Fibroblast of lung (primary cell): Measurements from ENCODE around the gene PRR16. TPM values are rescaled to one million over a fixed set of nuclear protein-coding genes. Genes with fewer than 3 reads are reported as not detected.

ENCODE experiments used
- DNase-seq, 2 donors: peaks; one replicate each; pipeline versions ENCODE4 v3.0.0 to v3.0.0-alpha.2; 2010; ENCODE audit warnings: low read depth in 2 of 2
- H2AFZ ChIP-seq: 2 replicates; pipeline ENCODE4 v1.5.1; 2012; ENCODE audit warnings: low read length, control low read depth, inconsistent platforms
- H3K27ac ChIP-seq: 2 replicates; pipeline ENCODE4 v1.5.1; 2011; ENCODE audit warnings: low read length, control low read depth; ENCODE audit not compliant: insufficient read depth
- H3K27me3 ChIP-seq: 2 replicates; pipeline ENCODE4 v1.5.1; 2011; ENCODE audit warnings: mild to moderate bottlenecking, low read length; ENCODE audit not compliant: control insufficient read depth, insufficient read depth
- H3K36me3 ChIP-seq: 2 replicates; pipeline ENCODE4 v1.5.1; 2011; ENCODE audit warnings: low read length; ENCODE audit not compliant: control insufficient read depth, insufficient read depth
- H3K4me1 ChIP-seq: 2 replicates; pipeline ENCODE4 v1.5.1; 2011; ENCODE audit warnings: low read length; ENCODE audit not compliant: control insufficient read depth, insufficient read depth; ENCODE audit errors: extremely low read depth
- H3K4me2 ChIP-seq: 2 replicates; pipeline ENCODE4 v1.5.1; 2011; ENCODE audit warnings: low read length, control low read depth; ENCODE audit not compliant: insufficient read depth; ENCODE audit errors: extremely low read depth
- H3K4me3 ChIP-seq, 4 experiments: fragments of 200-600 bp in 1 of 4; sonication (generic) in 1 of 4; replicated peaks in 1 of 4; 2 replicates each; pipeline ENCODE4 v1.5.1; 2011 to 2016; ENCODE audit warnings: low read length in 4 of 4, low read depth in 3 of 4, mild to moderate bottlenecking in 3 of 4, control low read depth in 2 of 4, inconsistent platforms in 1 of 4, mixed read lengths in 1 of 4; ENCODE audit not compliant: insufficient read depth in 1 of 4; ENCODE audit errors: control extremely low read depth in 1 of 4
- H3K79me2 ChIP-seq: 2 replicates; pipeline ENCODE4 v1.5.1; 2012; ENCODE audit warnings: mild to moderate bottlenecking, low read length, inconsistent platforms; ENCODE audit not compliant: control insufficient read depth, insufficient read depth
- H3K9ac ChIP-seq: 2 replicates; pipeline ENCODE4 v1.5.1; 2011; ENCODE audit warnings: mild to moderate bottlenecking, low read length, control low read depth; ENCODE audit not compliant: insufficient read depth
- H3K9me3 ChIP-seq: 2 replicates; pipeline ENCODE4 v1.5.1; 2012; ENCODE audit warnings: low read depth, low read length; ENCODE audit not compliant: control insufficient read depth, insufficient read depth
- H4K20me1 ChIP-seq: 2 replicates; pipeline ENCODE4 v1.5.1; 2011; ENCODE audit warnings: low read length; ENCODE audit not compliant: control insufficient read depth, insufficient read depth; ENCODE audit errors: extremely low read depth
- EZH2 ChIP-seq: IDR thresholded peaks from 2 replicates; pipeline ENCODE4 v1.5.1; 2012; ENCODE audit warnings: low read length, control low read depth, mild to moderate bottlenecking; ENCODE audit errors: missing control alignments
- polyA plus RNA-seq, 2 donors: library from polyadenylated mRNA; depleted of rRNA in 1 of 2; stranded (reverse) in 1 of 2; unstranded in 1 of 2; fragments of >200 nt; gene quantifications; 2 replicates each; pipeline ENCODE4 v1.2.1, GENCODE V29; 2011 to 2012; ENCODE audit warnings: missing spikeins in 1 of 2
- total RNA-seq: library from RNA; depleted of rRNA; stranded (reverse); fragments of >200 nt; gene quantifications from 2 replicates; pipeline ENCODE4 v1.2.1, GENCODE V29; 2014
- TF ChIP-seq, protein P1 (sequence below), 2 donors: IDR thresholded peaks in 1 of 2; conservative IDR thresholded peaks in 1 of 2; 1 replicate in 1 of 2; 2 replicates in 1 of 2; pipeline ENCODE4 v1.5.1; 2011 to 2012; ENCODE audit warnings: low read length in 2 of 2, control low read depth in 1 of 2, inconsistent platforms in 1 of 2, low read depth in 1 of 2, mild to moderate bottlenecking in 1 of 2

PRR16 gene
- total and polyA plus RNA-seq, 2 donors (not counting 1 experiment from before 2014, with no cell fraction given), result 7.3 to 44.6 TPM

DNA sequence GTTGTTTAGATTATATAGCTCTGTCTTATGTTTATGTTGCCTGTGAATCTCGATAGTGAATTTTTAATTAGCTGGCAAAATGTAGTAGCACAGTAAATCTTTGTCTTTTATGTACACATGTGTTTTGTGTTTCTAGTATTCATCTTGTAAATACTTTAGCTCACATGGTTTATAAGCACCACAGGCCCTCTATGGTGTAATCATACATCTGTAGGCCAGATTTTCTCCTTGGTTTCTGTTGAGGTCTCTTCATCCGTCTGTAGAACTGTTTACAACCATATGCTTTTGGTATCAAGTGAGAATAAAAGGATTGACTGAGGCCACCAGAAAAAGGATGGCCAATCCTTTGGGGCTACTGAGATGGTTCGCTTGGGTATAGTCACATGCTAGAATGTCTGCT, 45.0 kb downstream of the PRR16 start:
- no peaks in the 10 kb centered on the region for H3K27me3 ChIP-seq
- H3K27ac ChIP-seq, result no peak overlapping the region
- no peaks in the 10 kb centered on the region for H4K20me1 ChIP-seq
- H3K9me3 ChIP-seq, result no peaks in the 10 kb centered on the region
- H3K4me2 ChIP-seq, result no peak overlapping the region
- no peak overlapping the region for H3K9ac ChIP-seq
- no peaks in the 10 kb centered on the region for H3K36me3 ChIP-seq
- H3K4me3 ChIP-seq, result no peak overlapping the region
- DNase-seq, result peak in 1 of 2 donors; percentile 66
- peaks cover 8% of the 10 kb centered on the region for H3K79me2 ChIP-seq
- TF ChIP-seq, protein P1, sequence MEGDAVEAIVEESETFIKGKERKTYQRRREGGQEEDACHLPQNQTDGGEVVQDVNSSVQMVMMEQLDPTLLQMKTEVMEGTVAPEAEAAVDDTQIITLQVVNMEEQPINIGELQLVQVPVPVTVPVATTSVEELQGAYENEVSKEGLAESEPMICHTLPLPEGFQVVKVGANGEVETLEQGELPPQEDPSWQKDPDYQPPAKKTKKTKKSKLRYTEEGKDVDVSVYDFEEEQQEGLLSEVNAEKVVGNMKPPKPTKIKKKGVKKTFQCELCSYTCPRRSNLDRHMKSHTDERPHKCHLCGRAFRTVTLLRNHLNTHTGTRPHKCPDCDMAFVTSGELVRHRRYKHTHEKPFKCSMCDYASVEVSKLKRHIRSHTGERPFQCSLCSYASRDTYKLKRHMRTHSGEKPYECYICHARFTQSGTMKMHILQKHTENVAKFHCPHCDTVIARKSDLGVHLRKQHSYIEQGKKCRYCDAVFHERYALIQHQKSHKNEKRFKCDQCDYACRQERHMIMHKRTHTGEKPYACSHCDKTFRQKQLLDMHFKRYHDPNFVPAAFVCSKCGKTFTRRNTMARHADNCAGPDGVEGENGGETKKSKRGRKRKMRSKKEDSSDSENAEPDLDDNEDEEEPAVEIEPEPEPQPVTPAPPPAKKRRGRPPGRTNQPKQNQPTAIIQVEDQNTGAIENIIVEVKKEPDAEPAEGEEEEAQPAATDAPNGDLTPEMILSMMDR (conservative IDR thresholded peaks at IDR 0.05 in 1 of 2, IDR thresholded peaks at IDR 0.05 in 1 of 2; ENCODE audit: low read depth in 1 of 2, low read length in 2 of 2), result no peak
- no peak for TF ChIP-seq EZH2
- H2AFZ ChIP-seq, result no peak overlapping the region
- no peaks in the 10 kb centered on the region for H3K4me1 ChIP-seq

DNA sequence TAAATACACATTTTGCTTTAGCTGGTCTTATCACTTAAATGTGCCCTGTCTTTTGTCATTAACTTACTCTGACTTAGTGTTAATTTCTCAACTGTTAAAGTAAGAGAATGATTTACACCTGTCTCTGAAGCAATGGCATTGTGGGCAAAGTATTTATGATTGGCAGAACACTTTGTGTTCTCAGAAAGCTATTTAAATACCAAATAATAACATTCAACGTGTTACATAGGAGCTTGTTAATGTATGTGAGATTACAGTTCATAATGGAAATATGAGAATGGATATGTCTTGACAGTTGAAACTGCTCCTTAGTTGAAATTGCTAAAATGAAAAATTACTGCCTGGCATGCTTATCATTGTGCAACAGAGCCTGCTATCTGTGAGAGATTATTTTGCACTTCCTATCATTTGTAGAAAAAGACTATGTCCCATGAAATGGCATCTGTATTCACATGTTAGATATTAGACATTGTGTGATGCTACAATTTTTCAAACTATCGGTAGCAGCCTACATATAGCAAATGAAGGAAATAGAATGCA, 46.1 kb downstream of the PRR16 start:
- Histone ChIP-seq H3K27me3 (no peaks in the 10 kb centered on the region), H3K9me3 (no peaks in the 10 kb centered on the region), H3K4me3 (no peak overlapping the region), H3K4me1 (no peaks in the 10 kb centered on the region), H2AFZ (no peak overlapping the region), H3K9ac (no peak overlapping the region), H3K27ac (no peak overlapping the region), H4K20me1 (no peaks in the 10 kb centered on the region), H3K79me2 (peaks cover 9% of the 10 kb centered on the region), H3K4me2 (no peak overlapping the region), H3K36me3 (no peaks in the 10 kb centered on the region)
- TF ChIP-seq, protein P1 (conservative IDR thresholded peaks at IDR 0.05 in 1 of 2, IDR thresholded peaks at IDR 0.05 in 1 of 2; ENCODE audit: low read depth in 1 of 2, low read length in 2 of 2), result no peak
- TF ChIP-seq EZH2, result no peak
- DNase-seq, result no peak

DNA sequence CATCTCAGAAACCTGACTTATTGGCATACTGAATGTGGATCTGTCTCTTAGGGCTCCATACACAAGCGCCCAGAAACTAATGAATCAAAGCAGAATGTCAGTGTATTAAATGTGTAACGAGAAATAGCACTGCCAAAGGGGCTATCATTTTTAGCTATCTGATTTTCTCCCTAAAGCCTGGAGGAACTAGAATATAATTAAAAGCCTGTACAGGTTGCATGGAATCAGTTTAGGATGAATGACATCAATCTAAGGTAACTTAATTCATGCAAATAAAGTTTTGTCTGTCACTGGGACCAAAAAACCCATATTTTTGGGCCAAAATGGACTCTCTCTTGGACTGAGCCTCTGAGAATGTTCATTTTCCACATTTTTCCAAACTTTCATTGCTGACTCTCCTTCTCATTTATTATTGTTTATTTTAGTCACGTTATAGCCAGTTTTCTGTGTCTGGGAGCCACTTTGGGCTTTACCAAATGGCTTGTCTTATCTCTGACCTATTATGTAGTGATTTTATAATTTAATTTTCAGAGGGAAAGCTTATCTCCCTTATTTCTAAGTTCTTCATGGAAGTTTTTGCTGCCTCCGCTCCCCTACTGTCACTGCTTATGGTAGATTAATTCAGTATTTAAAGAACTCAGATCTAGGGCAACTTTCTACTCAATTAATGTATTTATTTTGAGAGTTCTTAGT, 47.0 kb downstream of the PRR16 start:
- H3K9me3 ChIP-seq, result no peaks in the 10 kb centered on the region
- no peaks in the 10 kb centered on the region for H3K36me3 ChIP-seq
- H2AFZ ChIP-seq, result no peak overlapping the region
- H4K20me1 ChIP-seq, result no peaks in the 10 kb centered on the region
- H3K27me3 ChIP-seq, result no peaks in the 10 kb centered on the region
- TF ChIP-seq, protein P1 (conservative IDR thresholded peaks at IDR 0.05 in 1 of 2, IDR thresholded peaks at IDR 0.05 in 1 of 2; ENCODE audit: low read depth in 1 of 2, low read length in 2 of 2), result no peak
- TF ChIP-seq EZH2, result no peak
- no peak overlapping the region for H3K27ac ChIP-seq
- no peak overlapping the region for H3K4me2 ChIP-seq
- H3K4me3 ChIP-seq, result no peak overlapping the region
- no peak overlapping the region for H3K9ac ChIP-seq
- H3K4me1 ChIP-seq, result no peaks in the 10 kb centered on the region
- DNase-seq, result no peak
- H3K79me2 ChIP-seq, result peaks cover 9% of the 10 kb centered on the region
